ENCODE results near the gene ABCC8. TPM values are rescaled to one million over a fixed set of nuclear protein-coding genes. Genes with fewer than 3 reads are reported as not detected.

The ABCC8 gene
- total RNA-seq, 2 donors from 2014 or later: 0.55 TPM; not detected in 1

DNA sequence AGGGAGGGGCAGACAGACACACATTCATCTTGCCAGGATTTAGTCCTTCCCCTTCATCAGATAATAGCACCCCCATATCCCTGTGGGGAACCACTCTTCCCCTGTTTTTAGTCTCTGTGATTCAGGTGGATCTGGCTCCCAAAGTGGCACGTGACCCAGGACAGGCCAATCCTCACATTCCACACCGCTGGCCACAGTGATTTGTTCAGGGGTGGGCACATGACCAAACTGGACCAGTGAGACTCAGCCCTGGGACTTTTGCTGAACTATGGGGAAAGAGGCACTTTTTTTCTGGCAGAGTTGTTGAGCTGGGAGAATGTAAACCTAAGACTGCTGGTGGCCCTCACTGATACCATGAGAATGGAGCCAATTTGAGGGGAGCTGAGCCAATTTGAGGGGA is 69.1 kb downstream of the ABCC8 start:
- Mint-ChIP-seq H3K9me3 (no peaks in the 10 kb centered on the region), H3K27me3 (ENCODE audit: insufficient read depth) (peaks cover 13% of the 10 kb centered on the region), H3K36me3 (ENCODE audit: low read depth) (no peaks in the 10 kb centered on the region), H3K4me3 (no peak overlapping the region), H3K27ac (no peak overlapping the region), H3K4me1 (peaks cover under 1% of the 10 kb centered on the region)
- H3K9ac ChIP-seq (ENCODE audit: extremely low read depth, low read length, poor library complexity, severe bottlenecking): no peak overlapping the region
- H3K27ac ChIP-seq (ENCODE audit: low read depth, low read length): no peak overlapping the region
- TF ChIP-seq, protein P1, sequence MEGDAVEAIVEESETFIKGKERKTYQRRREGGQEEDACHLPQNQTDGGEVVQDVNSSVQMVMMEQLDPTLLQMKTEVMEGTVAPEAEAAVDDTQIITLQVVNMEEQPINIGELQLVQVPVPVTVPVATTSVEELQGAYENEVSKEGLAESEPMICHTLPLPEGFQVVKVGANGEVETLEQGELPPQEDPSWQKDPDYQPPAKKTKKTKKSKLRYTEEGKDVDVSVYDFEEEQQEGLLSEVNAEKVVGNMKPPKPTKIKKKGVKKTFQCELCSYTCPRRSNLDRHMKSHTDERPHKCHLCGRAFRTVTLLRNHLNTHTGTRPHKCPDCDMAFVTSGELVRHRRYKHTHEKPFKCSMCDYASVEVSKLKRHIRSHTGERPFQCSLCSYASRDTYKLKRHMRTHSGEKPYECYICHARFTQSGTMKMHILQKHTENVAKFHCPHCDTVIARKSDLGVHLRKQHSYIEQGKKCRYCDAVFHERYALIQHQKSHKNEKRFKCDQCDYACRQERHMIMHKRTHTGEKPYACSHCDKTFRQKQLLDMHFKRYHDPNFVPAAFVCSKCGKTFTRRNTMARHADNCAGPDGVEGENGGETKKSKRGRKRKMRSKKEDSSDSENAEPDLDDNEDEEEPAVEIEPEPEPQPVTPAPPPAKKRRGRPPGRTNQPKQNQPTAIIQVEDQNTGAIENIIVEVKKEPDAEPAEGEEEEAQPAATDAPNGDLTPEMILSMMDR (conservative IDR thresholded peaks at IDR 0.05): no peak
- no peak for DNase-seq
- H3K9me3 ChIP-seq (ENCODE audit: control insufficient read depth, low read length): no peaks in the 10 kb centered on the region
- H3K36me3 ChIP-seq (ENCODE audit: control insufficient read depth, insufficient read depth, low read length): no peaks in the 10 kb centered on the region
- H3K4me1 ChIP-seq (ENCODE audit: control insufficient read depth, insufficient read depth, low read length): no peaks in the 10 kb centered on the region
- H3K27me3 ChIP-seq (ENCODE audit: control insufficient read depth, insufficient read depth, low read length, poor library complexity, severe bottlenecking): no peaks in the 10 kb centered on the region
- 92% methylated on average over 2 of the region's 2 CpGs; no CpG with 5 or more reads in 1 of the 2 experiments for WGBS, 2 experiments (ENCODE audit: insufficient coverage in 1 of 2, insufficient read length in 1 of 2)
- no peak overlapping the region for H3K4me3 ChIP-seq (ENCODE audit: low read length)

DNA sequence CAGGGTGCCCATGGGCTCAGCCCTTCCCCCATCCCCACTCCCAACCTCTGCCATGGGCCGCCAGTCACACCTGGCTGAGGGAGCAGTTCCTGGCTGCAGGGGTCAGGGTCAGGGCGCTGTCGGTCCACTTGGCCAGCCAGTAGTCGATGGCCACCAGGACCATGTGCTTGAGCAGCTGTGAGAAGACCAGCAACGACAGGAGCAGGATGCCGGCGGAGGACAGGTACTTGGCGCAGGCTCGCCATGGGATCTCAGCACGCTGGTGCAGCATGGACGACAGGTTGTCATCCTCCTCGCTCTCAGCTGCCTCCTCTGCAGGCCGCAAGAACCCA is 69.9 kb downstream of the ABCC8 start:
- H3K4me1 Mint-ChIP-seq: no peaks in the 10 kb centered on the region
- no peak for DNase-seq
- no peaks in the 10 kb centered on the region for H3K27me3 ChIP-seq (ENCODE audit: control insufficient read depth, insufficient read depth, low read length, poor library complexity, severe bottlenecking)
- H3K4me3 ChIP-seq (ENCODE audit: low read length): no peak overlapping the region
- TF ChIP-seq, protein P1 (conservative IDR thresholded peaks at IDR 0.05): no peak
- H3K27ac ChIP-seq (ENCODE audit: low read depth, low read length): no peak overlapping the region
- H3K36me3 ChIP-seq (ENCODE audit: control insufficient read depth, insufficient read depth, low read length): no peaks in the 10 kb centered on the region
- no peak overlapping the region for H3K9ac ChIP-seq (ENCODE audit: extremely low read depth, low read length, poor library complexity, severe bottlenecking)
- H3K9me3 Mint-ChIP-seq: no peaks in the 10 kb centered on the region
- H3K9me3 ChIP-seq (ENCODE audit: control insufficient read depth, low read length): no peaks in the 10 kb centered on the region
- H3K4me3 Mint-ChIP-seq: no peak overlapping the region
- WGBS, 2 experiments (ENCODE audit: insufficient coverage in 1 of 2, insufficient read length in 1 of 2): 86 to 94% methylated on average over 12 to 13 of the region's 13 CpGs
- peaks cover 13% of the 10 kb centered on the region for H3K27me3 Mint-ChIP-seq (ENCODE audit: insufficient read depth)
- H3K36me3 Mint-ChIP-seq (ENCODE audit: low read depth): no peaks in the 10 kb centered on the region
- no peak overlapping the region for H3K27ac Mint-ChIP-seq
- no peaks in the 10 kb centered on the region for H3K4me1 ChIP-seq (ENCODE audit: control insufficient read depth, insufficient read depth, low read length)

DNA sequence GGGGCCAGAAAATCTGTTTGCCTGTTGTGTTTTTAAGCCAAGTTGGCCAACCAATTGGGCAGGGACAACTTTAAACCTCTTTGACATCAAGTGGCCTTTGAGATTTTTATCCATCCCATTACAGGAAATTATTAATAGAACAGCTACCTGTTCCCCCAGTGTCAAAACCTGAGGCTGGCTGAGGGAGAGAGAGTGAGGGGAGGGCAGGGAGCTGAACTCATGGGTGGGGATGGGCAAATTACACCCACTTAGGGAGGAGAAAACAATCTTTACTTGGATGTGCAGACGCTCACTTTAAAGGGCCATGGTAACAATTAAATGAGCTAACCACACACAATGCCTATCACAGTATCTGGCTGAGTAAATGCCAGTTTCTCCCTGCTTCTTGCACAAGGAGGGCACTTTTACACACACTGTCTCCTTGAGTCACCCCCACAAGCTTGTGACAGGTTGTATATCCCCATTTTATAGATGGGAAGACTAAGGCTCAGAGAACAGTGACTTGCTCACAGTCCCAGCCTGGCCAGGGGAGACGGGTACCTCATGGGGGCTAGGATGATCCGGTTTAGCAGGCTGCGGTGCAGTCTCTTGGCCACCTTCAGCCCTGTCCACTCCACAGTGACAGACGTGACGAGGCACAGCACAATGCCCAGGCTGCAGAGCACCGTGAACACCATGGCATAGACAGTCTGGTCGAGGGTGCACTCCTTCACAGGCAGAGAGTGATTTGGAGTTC is 70.4 kb downstream of the ABCC8 start:
- H3K27ac Mint-ChIP-seq: no peak overlapping the region
- Histone ChIP-seq H3K27ac (ENCODE audit: low read depth, low read length) (no peak overlapping the region), H3K4me3 (ENCODE audit: low read length) (no peak overlapping the region), H3K36me3 (ENCODE audit: control insufficient read depth, insufficient read depth, low read length) (no peaks in the 10 kb centered on the region), H3K4me1 (ENCODE audit: control insufficient read depth, insufficient read depth, low read length) (no peaks in the 10 kb centered on the region), H3K9ac (ENCODE audit: extremely low read depth, low read length, poor library complexity, severe bottlenecking) (no peak overlapping the region), H3K9me3 (ENCODE audit: control insufficient read depth, low read length) (no peaks in the 10 kb centered on the region), H3K27me3 (ENCODE audit: control insufficient read depth, insufficient read depth, low read length, poor library complexity, severe bottlenecking) (no peaks in the 10 kb centered on the region)
- 92 to 93% methylated on average over 4 to 8 of the region's 8 CpGs for WGBS, 2 experiments (ENCODE audit: insufficient coverage in 1 of 2, insufficient read length in 1 of 2)
- H3K4me1 Mint-ChIP-seq: no peaks in the 10 kb centered on the region
- H3K27me3 Mint-ChIP-seq (ENCODE audit: insufficient read depth): peaks cover 9% of the 10 kb centered on the region
- TF ChIP-seq, protein P1 (conservative IDR thresholded peaks at IDR 0.05): no peak
- no peak for DNase-seq
- H3K9me3 Mint-ChIP-seq: no peaks in the 10 kb centered on the region
- H3K4me3 Mint-ChIP-seq: no peak overlapping the region
- no peaks in the 10 kb centered on the region for H3K36me3 Mint-ChIP-seq (ENCODE audit: low read depth)
